Glutamatergic neuron (in vitro differentiated cells): Measurements from ENCODE around the gene UBR4. TPM values are rescaled to one million over a fixed set of nuclear protein-coding genes. Genes with fewer than 3 reads are reported as not detected.

Experiments
- DNase-seq: peaks from one replicate; pipeline ENCODE4 v3.0.0; 2022
- H3K27ac Mint-ChIP-seq: one replicate; pipeline ENCODE4 v1.8.0; 2020; ENCODE audit warnings: mild to moderate bottlenecking, mixed read lengths, inconsistent platforms; ENCODE audit not compliant: unreplicated experiment
- H3K27me3 Mint-ChIP-seq: one replicate; pipeline ENCODE4 v1.8.0; 2020; ENCODE audit warnings: mild to moderate bottlenecking, moderate library complexity, mixed read lengths, inconsistent platforms; ENCODE audit not compliant: unreplicated experiment
- H3K36me3 Mint-ChIP-seq: one replicate; pipeline ENCODE4 v1.8.0; 2020; ENCODE audit warnings: mild to moderate bottlenecking, mixed read lengths, inconsistent platforms; ENCODE audit not compliant: unreplicated experiment
- H3K4me1 Mint-ChIP-seq: one replicate; pipeline ENCODE4 v1.8.0; 2020; ENCODE audit warnings: mild to moderate bottlenecking, low read depth, mixed read lengths, inconsistent platforms; ENCODE audit not compliant: unreplicated experiment
- H3K4me3 Mint-ChIP-seq: one replicate; pipeline ENCODE4 v1.8.0; 2020; ENCODE audit warnings: mild to moderate bottlenecking, mixed read lengths, inconsistent platforms; ENCODE audit not compliant: unreplicated experiment
- H3K9me3 Mint-ChIP-seq: one replicate; pipeline ENCODE4 v1.8.0; 2020; ENCODE audit warnings: mild to moderate bottlenecking, moderate library complexity, mixed read lengths, inconsistent platforms; ENCODE audit not compliant: unreplicated experiment
- total RNA-seq: library from RNA; stranded (reverse); fragmentation: NEBNext Ultra II Directional; extraction: Animal tissue kit (Norgen Biotek cat#: 25700); gene quantifications from one replicate; pipeline ENCODE4 v1.2.1, GENCODE V29; 2021; ENCODE audit not compliant: unreplicated experiment
- TF ChIP-seq, protein P1 (sequence below): fragments of 200-600 bp; sonication (generic); IDR thresholded peaks from one replicate; pipeline ENCODE4 v1.5.0; 2021; ENCODE audit not compliant: partially characterized antibody, unreplicated experiment

The UBR4 gene
- total RNA-seq, 1 donor from 2014 or later = 176 TPM

DNA sequence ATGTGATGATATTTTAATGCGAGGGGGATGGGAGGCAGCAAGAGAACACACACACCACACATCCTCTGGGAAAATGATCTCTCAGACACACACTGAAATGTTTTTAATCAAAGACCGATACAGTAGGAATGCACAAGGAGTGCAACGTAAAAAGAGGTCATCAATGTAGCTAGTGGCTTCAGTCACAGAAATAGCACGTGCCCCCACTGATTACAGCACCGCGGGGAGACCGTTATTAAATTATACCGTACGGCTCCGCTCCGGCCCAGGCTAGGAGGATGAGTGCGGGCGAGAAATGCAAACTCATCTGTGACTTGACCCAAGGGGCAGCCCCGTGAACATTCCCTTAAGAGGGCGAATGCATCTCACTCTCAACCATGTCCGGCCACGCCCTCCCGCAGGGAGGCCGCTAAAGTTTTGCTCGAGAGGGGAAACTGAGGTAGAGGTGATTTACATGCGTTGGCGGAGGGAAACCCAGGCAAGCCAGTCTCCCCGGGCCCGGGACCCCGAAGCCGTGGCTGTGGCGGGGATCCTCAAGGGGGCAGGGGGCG is 552 bp downstream of the UBR4 start:
- Mint-ChIP-seq H3K4me1 (peaks cover 13% of the 10 kb centered on the region), H3K9me3 (no peaks in the 10 kb centered on the region), H3K27ac (peak overlapping the region; percentile 67), H3K27me3 (no peaks in the 10 kb centered on the region), H3K4me3 (peak overlapping the region; percentile 91), H3K36me3 (no peaks in the 10 kb centered on the region)
- TF ChIP-seq, protein P1, sequence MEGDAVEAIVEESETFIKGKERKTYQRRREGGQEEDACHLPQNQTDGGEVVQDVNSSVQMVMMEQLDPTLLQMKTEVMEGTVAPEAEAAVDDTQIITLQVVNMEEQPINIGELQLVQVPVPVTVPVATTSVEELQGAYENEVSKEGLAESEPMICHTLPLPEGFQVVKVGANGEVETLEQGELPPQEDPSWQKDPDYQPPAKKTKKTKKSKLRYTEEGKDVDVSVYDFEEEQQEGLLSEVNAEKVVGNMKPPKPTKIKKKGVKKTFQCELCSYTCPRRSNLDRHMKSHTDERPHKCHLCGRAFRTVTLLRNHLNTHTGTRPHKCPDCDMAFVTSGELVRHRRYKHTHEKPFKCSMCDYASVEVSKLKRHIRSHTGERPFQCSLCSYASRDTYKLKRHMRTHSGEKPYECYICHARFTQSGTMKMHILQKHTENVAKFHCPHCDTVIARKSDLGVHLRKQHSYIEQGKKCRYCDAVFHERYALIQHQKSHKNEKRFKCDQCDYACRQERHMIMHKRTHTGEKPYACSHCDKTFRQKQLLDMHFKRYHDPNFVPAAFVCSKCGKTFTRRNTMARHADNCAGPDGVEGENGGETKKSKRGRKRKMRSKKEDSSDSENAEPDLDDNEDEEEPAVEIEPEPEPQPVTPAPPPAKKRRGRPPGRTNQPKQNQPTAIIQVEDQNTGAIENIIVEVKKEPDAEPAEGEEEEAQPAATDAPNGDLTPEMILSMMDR = no peak
- DNase-seq = peak; percentile 40

DNA sequence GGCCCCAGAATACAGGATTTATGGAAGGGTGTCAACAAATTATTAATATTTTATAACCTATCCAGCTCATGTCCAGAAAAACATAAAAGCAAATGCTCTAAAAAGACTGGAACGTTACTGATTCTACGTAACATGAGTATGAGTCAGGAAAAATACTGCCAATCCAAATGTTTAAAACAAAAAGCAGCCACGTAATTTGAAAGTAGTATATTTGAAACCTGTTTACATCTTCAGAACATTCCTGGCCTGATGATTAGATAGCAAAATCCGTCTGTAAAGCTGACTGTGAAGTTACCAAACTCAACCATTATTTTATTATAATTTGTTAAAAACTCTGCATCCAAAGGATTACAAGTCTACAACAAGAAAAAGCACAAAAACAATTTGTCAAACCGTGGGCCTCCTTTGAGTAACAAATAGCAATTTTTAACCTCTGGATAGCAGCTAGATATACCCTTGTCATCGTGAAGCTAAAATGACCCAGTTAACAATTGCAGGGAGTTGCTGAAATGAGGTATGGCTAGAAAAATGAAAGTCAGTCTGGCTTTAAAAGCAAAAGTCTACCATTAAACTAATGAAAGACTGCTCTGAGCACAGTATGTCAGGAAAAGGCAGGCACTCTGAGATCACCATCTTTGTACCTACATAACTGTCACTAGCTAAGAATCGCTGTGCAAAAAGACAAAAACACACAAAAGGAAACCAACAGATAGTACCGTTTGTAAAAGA is 1.2 kb downstream of the UBR4 start:
- Mint-ChIP-seq H3K27me3 (no peaks in the 10 kb centered on the region), H3K36me3 (no peaks in the 10 kb centered on the region), H3K4me1 (peaks cover 13% of the 10 kb centered on the region), H3K27ac (peak overlapping the region; percentile 67), H3K4me3 (peak overlapping the region; percentile 91), H3K9me3 (no peaks in the 10 kb centered on the region)
- TF ChIP-seq, protein P1 = no peak
- no peak for DNase-seq

DNA sequence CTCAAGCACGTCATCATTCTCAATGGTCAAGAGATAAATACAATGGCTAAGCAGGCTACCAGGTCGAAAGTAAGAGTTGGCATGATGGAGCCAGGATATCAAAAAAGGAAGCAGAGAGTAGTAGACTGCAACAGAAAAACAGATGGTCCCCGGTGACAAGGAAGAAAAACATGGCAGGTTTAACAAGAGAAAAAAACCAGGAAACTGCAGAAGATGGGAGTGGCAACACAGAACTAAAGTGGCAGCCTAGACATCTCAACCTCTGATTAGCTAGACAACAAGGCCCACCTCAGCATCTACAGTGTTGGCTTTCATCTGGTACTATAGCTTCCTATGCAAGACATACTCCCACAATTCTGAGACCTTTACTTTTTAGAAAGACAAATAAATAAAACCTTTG is 3.1 kb downstream of the UBR4 start:
- no peak overlapping the region for H3K4me3 Mint-ChIP-seq
- TF ChIP-seq, protein P1 = no peak
- peaks cover 15% of the 10 kb centered on the region for H3K4me1 Mint-ChIP-seq
- no peak for DNase-seq
- H3K27ac Mint-ChIP-seq = no peak overlapping the region
- H3K36me3 Mint-ChIP-seq = no peaks in the 10 kb centered on the region
- H3K9me3 Mint-ChIP-seq = no peaks in the 10 kb centered on the region
- H3K27me3 Mint-ChIP-seq = no peaks in the 10 kb centered on the region

DNA sequence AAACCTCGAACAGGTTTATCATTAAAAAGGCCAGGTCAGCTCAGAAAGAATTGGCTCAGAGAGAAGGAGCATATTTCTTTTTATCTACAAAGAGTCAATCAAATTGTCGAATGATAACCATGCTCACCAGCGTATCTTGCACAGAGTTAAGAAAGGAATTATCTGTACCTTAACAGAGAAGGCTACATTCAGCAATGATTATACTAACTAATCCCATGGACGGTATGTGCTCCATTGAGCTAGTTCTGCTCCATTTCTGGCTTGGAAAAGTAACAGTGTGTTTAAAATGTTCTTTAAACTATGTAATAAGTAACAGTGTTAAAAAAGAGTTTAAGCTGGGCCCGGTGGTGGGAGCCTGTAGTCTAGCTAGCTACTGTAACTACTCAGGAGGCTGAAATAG is 4.2 kb downstream of the UBR4 start:
- H3K27ac Mint-ChIP-seq = no peak overlapping the region
- H3K4me3 Mint-ChIP-seq = no peak overlapping the region
- H3K36me3 Mint-ChIP-seq = no peaks in the 10 kb centered on the region
- TF ChIP-seq, protein P1 = no peak
- no peaks in the 10 kb centered on the region for H3K9me3 Mint-ChIP-seq
- peaks cover 20% of the 10 kb centered on the region for H3K4me1 Mint-ChIP-seq
- H3K27me3 Mint-ChIP-seq = no peaks in the 10 kb centered on the region
- no peak for DNase-seq

DNA sequence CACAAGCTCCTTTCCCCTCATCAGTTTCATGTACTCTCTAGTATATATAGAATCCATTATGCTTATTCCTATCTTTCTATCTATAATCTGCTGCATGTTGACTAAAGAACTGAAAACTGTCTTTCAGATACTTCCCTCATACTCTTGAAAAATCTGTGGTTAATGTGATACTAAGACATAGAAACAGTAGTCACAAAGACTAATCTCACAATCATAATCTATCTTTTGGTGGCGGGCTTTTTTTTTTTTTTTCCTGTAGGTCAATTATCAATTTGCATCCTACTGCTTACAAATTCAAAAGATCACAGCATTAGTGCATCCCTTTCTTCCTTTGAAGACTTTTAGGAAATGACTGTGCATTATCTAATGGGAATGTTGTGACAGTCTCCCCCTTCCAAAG is 4.7 kb downstream of the UBR4 start:
- DNase-seq = no peak
- TF ChIP-seq, protein P1 = no peak
- H3K9me3 Mint-ChIP-seq = no peaks in the 10 kb centered on the region
- no peaks in the 10 kb centered on the region for H3K36me3 Mint-ChIP-seq
- H3K27ac Mint-ChIP-seq = no peak overlapping the region
- peaks cover 19% of the 10 kb centered on the region for H3K4me1 Mint-ChIP-seq
- H3K27me3 Mint-ChIP-seq = no peaks in the 10 kb centered on the region
- H3K4me3 Mint-ChIP-seq = no peak overlapping the region
